Measurements from ENCODE around the gene MYO6. TPM values are rescaled to one million over a fixed set of nuclear protein-coding genes. Genes with fewer than 3 reads are reported as not detected.

MYO6 gene
- total RNA-seq, 2 experiments from 2014 or later = not detected

DNA sequence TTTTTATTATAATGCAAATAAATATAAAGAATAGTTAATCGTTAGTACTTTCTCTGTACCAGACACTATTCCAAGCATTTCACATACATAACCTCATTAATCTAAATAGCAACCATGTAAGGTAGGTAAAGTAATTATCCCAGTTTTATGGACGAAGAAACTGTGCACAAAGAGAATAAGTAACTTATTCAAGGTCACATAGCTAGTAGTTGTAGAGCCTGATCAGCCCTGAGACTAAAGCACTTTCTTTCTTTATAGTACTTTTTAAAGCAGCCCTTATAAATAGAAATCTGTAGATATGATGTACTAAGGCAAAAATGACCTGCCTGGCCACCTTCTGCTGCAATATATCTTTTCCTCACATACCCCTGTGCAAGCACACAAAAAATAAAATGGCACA is 104.8 kb downstream of the MYO6 start:
- Histone ChIP-seq H4K20me1 (ENCODE audit: insufficient read depth, low read length) (no peaks in the 10 kb centered on the region), H3K4me1 (ENCODE audit: insufficient read depth, low read length, poor library complexity, severe bottlenecking) (no peaks in the 10 kb centered on the region), H2AFZ (ENCODE audit: low read length) (no peak overlapping the region), H3K27ac (ENCODE audit: low read depth, low read length, poor library complexity, severe bottlenecking) (no peak overlapping the region), H3K4me2 (ENCODE audit: low read length) (no peak overlapping the region), H3K79me2 (ENCODE audit: insufficient read depth, low read depth, low read length) (no peaks in the 10 kb centered on the region), H3K9me3 (ENCODE audit: low read length) (no peaks in the 10 kb centered on the region), H3K4me3 (ENCODE audit: low read depth, low read length, poor library complexity, severe bottlenecking) (no peak overlapping the region), H3K9me2 (ENCODE audit: insufficient read depth, low read length) (no peaks in the 10 kb centered on the region), H3K36me3 (ENCODE audit: insufficient read depth, low read length) (no peaks in the 10 kb centered on the region)
- intact Hi-C loops (cut with micrococcal nuclease; ENCODE audit: unreplicated experiment) = no loop called here
- POLR2A ChIA-PET = no interaction called here
- no TSS peak for BruUV-seq (replicated peaks)
- no peak for DNase-seq (ENCODE audit: low spot score)
- TF ChIP-seq, protein P1, sequence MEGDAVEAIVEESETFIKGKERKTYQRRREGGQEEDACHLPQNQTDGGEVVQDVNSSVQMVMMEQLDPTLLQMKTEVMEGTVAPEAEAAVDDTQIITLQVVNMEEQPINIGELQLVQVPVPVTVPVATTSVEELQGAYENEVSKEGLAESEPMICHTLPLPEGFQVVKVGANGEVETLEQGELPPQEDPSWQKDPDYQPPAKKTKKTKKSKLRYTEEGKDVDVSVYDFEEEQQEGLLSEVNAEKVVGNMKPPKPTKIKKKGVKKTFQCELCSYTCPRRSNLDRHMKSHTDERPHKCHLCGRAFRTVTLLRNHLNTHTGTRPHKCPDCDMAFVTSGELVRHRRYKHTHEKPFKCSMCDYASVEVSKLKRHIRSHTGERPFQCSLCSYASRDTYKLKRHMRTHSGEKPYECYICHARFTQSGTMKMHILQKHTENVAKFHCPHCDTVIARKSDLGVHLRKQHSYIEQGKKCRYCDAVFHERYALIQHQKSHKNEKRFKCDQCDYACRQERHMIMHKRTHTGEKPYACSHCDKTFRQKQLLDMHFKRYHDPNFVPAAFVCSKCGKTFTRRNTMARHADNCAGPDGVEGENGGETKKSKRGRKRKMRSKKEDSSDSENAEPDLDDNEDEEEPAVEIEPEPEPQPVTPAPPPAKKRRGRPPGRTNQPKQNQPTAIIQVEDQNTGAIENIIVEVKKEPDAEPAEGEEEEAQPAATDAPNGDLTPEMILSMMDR (conservative IDR thresholded peaks at IDR 0.05; ENCODE audit: low read length) = no peak
- no peak for TF ChIP-seq EZH2phosphoT487 (IDR thresholded peaks at IDR 0.05; ENCODE audit: borderline replicate concordance, low read depth, low read length)
- CTCF ChIA-PET (ENCODE audit: unreplicated experiment) = no interaction called here

DNA sequence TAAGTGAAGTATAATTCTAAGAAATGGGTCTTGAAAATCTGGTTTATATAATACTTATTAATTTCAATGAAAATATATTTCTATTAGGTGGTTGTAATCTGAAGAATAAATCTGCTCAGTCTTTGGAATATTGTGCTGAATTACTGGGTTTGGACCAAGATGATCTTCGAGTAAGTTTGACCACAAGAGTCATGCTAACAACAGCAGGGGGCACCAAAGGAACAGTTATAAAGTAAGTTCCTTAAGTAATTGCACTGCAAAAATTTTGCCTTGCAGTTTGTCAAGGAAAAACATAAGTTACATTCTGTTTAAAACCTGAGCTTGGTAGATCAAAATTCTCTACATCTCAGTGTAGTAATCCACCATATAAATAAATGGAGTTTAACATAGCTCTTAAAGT is 106.0 kb downstream of the MYO6 start:
- no peak overlapping the region for H2AFZ ChIP-seq (ENCODE audit: low read length)
- no peak overlapping the region for H3K4me3 ChIP-seq (ENCODE audit: low read depth, low read length, poor library complexity, severe bottlenecking)
- no peaks in the 10 kb centered on the region for H4K20me1 ChIP-seq (ENCODE audit: insufficient read depth, low read length)
- POLR2A ChIA-PET = no interaction called here
- no peaks in the 10 kb centered on the region for H3K4me1 ChIP-seq (ENCODE audit: insufficient read depth, low read length, poor library complexity, severe bottlenecking)
- no TSS peak for BruUV-seq (replicated peaks)
- no peaks in the 10 kb centered on the region for H3K36me3 ChIP-seq (ENCODE audit: insufficient read depth, low read length)
- no peaks in the 10 kb centered on the region for H3K9me2 ChIP-seq (ENCODE audit: insufficient read depth, low read length)
- intact Hi-C loops (cut with micrococcal nuclease; ENCODE audit: unreplicated experiment) = no loop called here
- CTCF ChIA-PET (ENCODE audit: unreplicated experiment) = no interaction called here
- DNase-seq (ENCODE audit: low spot score) = peak; percentile 45
- TF ChIP-seq, protein P1 (conservative IDR thresholded peaks at IDR 0.05; ENCODE audit: low read length) = peak; percentile 72
- no peak for TF ChIP-seq EZH2phosphoT487 (IDR thresholded peaks at IDR 0.05; ENCODE audit: borderline replicate concordance, low read depth, low read length)
- H3K4me2 ChIP-seq (ENCODE audit: low read length) = no peak overlapping the region
- H3K27ac ChIP-seq (ENCODE audit: low read depth, low read length, poor library complexity, severe bottlenecking) = no peak overlapping the region
- H3K9me3 ChIP-seq (ENCODE audit: low read length) = no peaks in the 10 kb centered on the region
- H3K79me2 ChIP-seq (ENCODE audit: insufficient read depth, low read depth, low read length) = no peaks in the 10 kb centered on the region

DNA sequence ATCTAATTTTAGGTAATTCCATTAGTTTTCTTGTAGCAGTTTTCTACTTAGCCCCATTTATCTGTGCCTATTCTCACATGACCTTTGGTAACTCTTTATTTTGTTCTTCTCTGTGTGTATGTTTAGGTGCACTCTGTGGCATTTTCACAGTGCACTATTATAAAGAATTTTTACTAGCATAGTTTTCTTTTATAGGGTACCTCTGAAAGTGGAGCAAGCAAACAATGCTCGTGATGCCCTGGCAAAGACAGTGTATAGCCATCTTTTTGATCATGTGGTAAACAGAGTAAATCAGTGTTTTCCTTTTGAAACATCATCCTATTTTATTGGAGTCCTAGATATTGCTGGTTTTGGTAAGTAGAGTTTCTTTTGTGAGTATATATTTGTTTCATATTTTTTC is 107.9 kb downstream of the MYO6 start:
- POLR2A ChIA-PET = no interaction called here

More for the DNA sequence above, 107.9 kb downstream of the MYO6 start:
- no peaks in the 10 kb centered on the region for H3K4me1 ChIP-seq (ENCODE audit: insufficient read depth, low read length, poor library complexity, severe bottlenecking)
- CTCF ChIA-PET (ENCODE audit: unreplicated experiment) = no interaction called here
- no peaks in the 10 kb centered on the region for H3K36me3 ChIP-seq (ENCODE audit: insufficient read depth, low read length)
- H3K4me2 ChIP-seq (ENCODE audit: low read length) = no peak overlapping the region
- no peak overlapping the region for H3K4me3 ChIP-seq (ENCODE audit: low read depth, low read length, poor library complexity, severe bottlenecking)
- H3K9me2 ChIP-seq (ENCODE audit: insufficient read depth, low read length) = no peaks in the 10 kb centered on the region
- H3K9me3 ChIP-seq (ENCODE audit: low read length) = no peaks in the 10 kb centered on the region
- no peaks in the 10 kb centered on the region for H3K79me2 ChIP-seq (ENCODE audit: insufficient read depth, low read depth, low read length)
- no peak for TF ChIP-seq EZH2phosphoT487 (IDR thresholded peaks at IDR 0.05; ENCODE audit: borderline replicate concordance, low read depth, low read length)
- TF ChIP-seq, protein P1 (conservative IDR thresholded peaks at IDR 0.05; ENCODE audit: low read length) = no peak
- no peaks in the 10 kb centered on the region for H4K20me1 ChIP-seq (ENCODE audit: insufficient read depth, low read length)
- no peak overlapping the region for H2AFZ ChIP-seq (ENCODE audit: low read length)
- DNase-seq (ENCODE audit: low spot score) = no peak
- no peak overlapping the region for H3K27ac ChIP-seq (ENCODE audit: low read depth, low read length, poor library complexity, severe bottlenecking)
- no TSS peak for BruUV-seq (replicated peaks)
- intact Hi-C loops (cut with micrococcal nuclease; ENCODE audit: unreplicated experiment) = no loop called here

All from OCI-LY7 (cell line).